ENCODE results near the gene SRRM4.

DNA sequence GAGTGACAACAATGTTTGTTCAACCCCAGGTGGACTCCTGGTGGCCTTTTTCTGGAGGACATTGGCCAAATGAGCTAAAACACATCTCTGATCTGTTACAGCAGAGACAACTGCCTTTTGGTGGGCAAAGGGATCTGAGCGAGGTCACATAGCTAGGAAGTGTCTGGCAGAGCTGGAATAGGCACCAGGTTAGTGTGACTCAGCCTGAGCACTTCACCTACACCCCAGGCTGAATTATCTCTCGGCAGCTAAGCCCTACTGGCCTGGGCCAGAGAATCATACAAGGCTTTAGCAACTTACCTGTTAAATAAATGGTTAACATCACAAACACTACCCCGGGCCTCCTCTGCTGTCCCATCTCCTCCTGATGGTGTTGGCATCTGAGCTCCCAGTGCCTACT, 147.2 kb downstream of the SRRM4 start:
- TF ChIP-seq RAD21 (conservative IDR thresholded peaks at IDR 0.05) (no peak), CTCF (IDR thresholded peaks at IDR 0.05; ENCODE audit: poor library complexity, severe bottlenecking) (no peak), EP300 (conservative IDR thresholded peaks at IDR 0.05; ENCODE audit: poor library complexity, severe bottlenecking) (no peak), TAF1 (IDR thresholded peaks at IDR 0.05; ENCODE audit: low read depth) (no peak), POLR2AphosphoS5 (IDR thresholded peaks at IDR 0.05) (no peak), EZH2 (IDR thresholded peaks at IDR 0.05; ENCODE audit: borderline replicate concordance, insufficient read depth, low read length, poor library complexity, severe bottlenecking) (no peak), SMC3 (conservative IDR thresholded peaks at IDR 0.05; ENCODE audit: poor library complexity) (no peak)
